ENCODE results near the gene IMMP1L. TPM values are rescaled to one million over a fixed set of nuclear protein-coding genes. Genes with fewer than 3 reads are reported as not detected.

IMMP1L gene
- total RNA-seq, 2 experiments from 2014 or later, result 20.7 to 23.3 TPM

GRCh38 chr11:31422703-31423102 is 86.7 kb downstream of the IMMP1L start:
- ChIA-PET POLR2A (interaction anchor here (1.1 kb wide), 1 partner anchor 20 kb away, joined by 3 read pairs; no protein-coding TSS in a partner anchor), CTCF (no interaction called here)
- Mint-ChIP-seq H3K27me3 (no peaks in the 10 kb centered on the region), H3K4me1 (ENCODE audit: low read depth) (no peaks in the 10 kb centered on the region), H3K4me3 (no peak overlapping the region), H3K9me3 (no peaks in the 10 kb centered on the region), H3K27ac (no peak overlapping the region), H3K36me3 (ENCODE audit: low read depth) (peaks cover 8% of the 10 kb centered on the region)
- DNase-seq (no peak), ATAC-seq (no peak)
- TF ChIP-seq, protein P1, sequence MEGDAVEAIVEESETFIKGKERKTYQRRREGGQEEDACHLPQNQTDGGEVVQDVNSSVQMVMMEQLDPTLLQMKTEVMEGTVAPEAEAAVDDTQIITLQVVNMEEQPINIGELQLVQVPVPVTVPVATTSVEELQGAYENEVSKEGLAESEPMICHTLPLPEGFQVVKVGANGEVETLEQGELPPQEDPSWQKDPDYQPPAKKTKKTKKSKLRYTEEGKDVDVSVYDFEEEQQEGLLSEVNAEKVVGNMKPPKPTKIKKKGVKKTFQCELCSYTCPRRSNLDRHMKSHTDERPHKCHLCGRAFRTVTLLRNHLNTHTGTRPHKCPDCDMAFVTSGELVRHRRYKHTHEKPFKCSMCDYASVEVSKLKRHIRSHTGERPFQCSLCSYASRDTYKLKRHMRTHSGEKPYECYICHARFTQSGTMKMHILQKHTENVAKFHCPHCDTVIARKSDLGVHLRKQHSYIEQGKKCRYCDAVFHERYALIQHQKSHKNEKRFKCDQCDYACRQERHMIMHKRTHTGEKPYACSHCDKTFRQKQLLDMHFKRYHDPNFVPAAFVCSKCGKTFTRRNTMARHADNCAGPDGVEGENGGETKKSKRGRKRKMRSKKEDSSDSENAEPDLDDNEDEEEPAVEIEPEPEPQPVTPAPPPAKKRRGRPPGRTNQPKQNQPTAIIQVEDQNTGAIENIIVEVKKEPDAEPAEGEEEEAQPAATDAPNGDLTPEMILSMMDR (IDR thresholded peaks at IDR 0.05), result no peak
- intact Hi-C loops (cut with micrococcal nuclease), result no loop called here

DNA sequence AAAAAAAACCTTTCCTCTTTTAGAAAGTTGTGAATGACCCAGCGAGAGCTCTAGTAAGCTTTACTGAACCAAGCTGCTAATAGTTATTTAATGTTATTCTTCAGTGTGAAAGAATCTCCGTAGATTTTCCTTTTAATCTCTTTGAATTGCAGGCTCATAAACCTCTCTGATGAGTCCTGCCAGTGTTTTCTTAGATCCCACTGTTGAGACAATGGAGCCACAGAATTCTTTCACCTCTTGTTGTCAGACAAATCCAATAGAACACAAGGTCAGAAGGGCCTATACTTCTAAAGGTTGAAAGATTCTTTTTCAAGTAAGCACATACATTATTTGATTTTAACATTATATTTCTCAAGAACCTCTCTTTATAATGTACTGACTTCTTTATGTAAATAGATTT is 87.6 kb downstream of the IMMP1L start:
- TF ChIP-seq, protein P1 (IDR thresholded peaks at IDR 0.05), result no peak
- ChIA-PET CTCF (interaction anchor here (0.5 to 0.7 kb wide), 2 partner anchors 11 to 14 kb away, joined by 3 to 4 read pairs; no protein-coding TSS in a partner anchor), POLR2A (interaction anchor here (1.1 kb wide), 1 partner anchor 19 kb away, joined by 3 read pairs; no protein-coding TSS in a partner anchor)
- no peak overlapping the region for H3K4me3 Mint-ChIP-seq
- no peak for DNase-seq
- H3K36me3 Mint-ChIP-seq (ENCODE audit: low read depth), result peaks cover 3% of the 10 kb centered on the region
- intact Hi-C loops (cut with micrococcal nuclease), result no loop called here
- no peak for ATAC-seq
- no peak overlapping the region for H3K27ac Mint-ChIP-seq
- H3K4me1 Mint-ChIP-seq (ENCODE audit: low read depth), result no peaks in the 10 kb centered on the region
- no peaks in the 10 kb centered on the region for H3K27me3 Mint-ChIP-seq
- H3K9me3 Mint-ChIP-seq, result no peaks in the 10 kb centered on the region

DNA sequence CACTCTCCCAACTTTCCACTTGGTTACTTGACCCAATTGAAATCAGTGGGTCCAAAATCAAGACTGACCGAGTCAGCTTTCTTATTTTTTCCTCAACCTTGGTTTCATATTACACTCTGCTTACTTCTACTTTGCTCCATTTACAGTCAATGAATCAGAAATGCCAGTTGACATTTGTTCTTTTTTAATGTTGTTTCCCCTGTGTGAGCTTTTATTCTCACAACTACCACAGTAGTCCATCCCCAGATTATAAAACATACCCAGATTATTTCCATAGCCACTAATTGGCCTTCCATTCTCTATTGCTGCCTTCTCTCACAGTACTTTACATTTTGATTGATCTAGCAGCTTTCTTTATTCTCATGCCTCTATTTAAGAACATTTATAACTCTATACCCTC is 89.8 kb downstream of the IMMP1L start:
- H3K4me3 Mint-ChIP-seq, result no peak overlapping the region
- DNase-seq (no peak), ATAC-seq (no peak)
- TF ChIP-seq, protein P1 (IDR thresholded peaks at IDR 0.05), result no peak
- H3K36me3 Mint-ChIP-seq (ENCODE audit: low read depth), result peaks cover 7% of the 10 kb centered on the region
- ChIA-PET POLR2A (no interaction called here), CTCF (no interaction called here)
- intact Hi-C loops (cut with micrococcal nuclease), result no loop called here
- no peak overlapping the region for H3K27ac Mint-ChIP-seq
- H3K9me3 Mint-ChIP-seq, result no peaks in the 10 kb centered on the region
- H3K4me1 Mint-ChIP-seq (ENCODE audit: low read depth), result no peaks in the 10 kb centered on the region
- H3K27me3 Mint-ChIP-seq, result no peaks in the 10 kb centered on the region

- ChIA-PET POLR2A (no interaction called here), CTCF (interaction anchor here (1.3 kb wide), 1 partner anchor 24 kb away, joined by 3 read pairs; no protein-coding TSS in a partner anchor)
- H3K9me3 Mint-ChIP-seq, result no peaks in the 10 kb centered on the region
Observed at GRCh38 chr11:31419138-31419537, 90.3 kb downstream of the IMMP1L start.

GRCh38 chr11:31417816-31418215 is 91.6 kb downstream of the IMMP1L start:
- CTCF ChIA-PET, result interaction anchor here (1.3 to 1.6 kb wide), 3 partner anchors 21 to 541 kb away, joined by 3 to 4 read pairs (median 3); no protein-coding TSS in a partner anchor
- peaks cover 7% of the 10 kb centered on the region for H3K36me3 Mint-ChIP-seq (ENCODE audit: low read depth)
- H3K4me3 Mint-ChIP-seq, result no peak overlapping the region
- DNase-seq, result no peak
- H3K27ac Mint-ChIP-seq, result no peak overlapping the region
- H3K9me3 Mint-ChIP-seq, result no peaks in the 10 kb centered on the region
- H3K27me3 Mint-ChIP-seq, result no peaks in the 10 kb centered on the region
- TF ChIP-seq, protein P1 (IDR thresholded peaks at IDR 0.05), result no peak
- no peak for ATAC-seq
- intact Hi-C loops (cut with micrococcal nuclease), result no loop called here
- POLR2A ChIA-PET, result no interaction called here
- no peaks in the 10 kb centered on the region for H3K4me1 Mint-ChIP-seq (ENCODE audit: low read depth)

More at GRCh38 chr11:31419138-31419537, 90.3 kb downstream of the IMMP1L start:
- H3K4me3 Mint-ChIP-seq, result no peak overlapping the region
- intact Hi-C loops (cut with micrococcal nuclease), result no loop called here
- TF ChIP-seq, protein P1 (IDR thresholded peaks at IDR 0.05), result no peak
- DNase-seq (no peak), ATAC-seq (no peak)
- H3K36me3 Mint-ChIP-seq (ENCODE audit: low read depth), result peaks cover 11% of the 10 kb centered on the region
- H3K4me1 Mint-ChIP-seq (ENCODE audit: low read depth), result no peaks in the 10 kb centered on the region
- H3K27ac Mint-ChIP-seq, result no peak overlapping the region
- H3K27me3 Mint-ChIP-seq, result no peaks in the 10 kb centered on the region

Measured in activated CD8-positive, alpha-beta T cell treated with anti-CD3 and anti-CD28 coated beads for 36 hours (primary cell).